ENCODE data around the gene DNAJC25. TPM values are rescaled to one million over a fixed set of nuclear protein-coding genes. Genes with fewer than 3 reads are reported as not detected.

The DNAJC25 gene
- total RNA-seq, 1 donor from 2014 or later = 6.5 TPM

GRCh38 chr9:111628411-111628810, 2.7 kb upstream of the DNAJC25 start:
- Mint-ChIP-seq H3K36me3 (ENCODE audit: unreplicated experiment) (no peaks in the 10 kb centered on the region), H3K27me3 (ENCODE audit: unreplicated experiment) (no peaks in the 10 kb centered on the region), H3K9me3 (ENCODE audit: unreplicated experiment) (no peaks in the 10 kb centered on the region), H3K27ac (ENCODE audit: unreplicated experiment) (no peak overlapping the region), H3K4me3 (ENCODE audit: unreplicated experiment) (no peak overlapping the region), H3K4me1 (ENCODE audit: unreplicated experiment) (peaks cover 21% of the 10 kb centered on the region)
- no peak for DNase-seq (ENCODE audit: extremely low spot score, unreplicated experiment)
- TF ChIP-seq, protein P1, sequence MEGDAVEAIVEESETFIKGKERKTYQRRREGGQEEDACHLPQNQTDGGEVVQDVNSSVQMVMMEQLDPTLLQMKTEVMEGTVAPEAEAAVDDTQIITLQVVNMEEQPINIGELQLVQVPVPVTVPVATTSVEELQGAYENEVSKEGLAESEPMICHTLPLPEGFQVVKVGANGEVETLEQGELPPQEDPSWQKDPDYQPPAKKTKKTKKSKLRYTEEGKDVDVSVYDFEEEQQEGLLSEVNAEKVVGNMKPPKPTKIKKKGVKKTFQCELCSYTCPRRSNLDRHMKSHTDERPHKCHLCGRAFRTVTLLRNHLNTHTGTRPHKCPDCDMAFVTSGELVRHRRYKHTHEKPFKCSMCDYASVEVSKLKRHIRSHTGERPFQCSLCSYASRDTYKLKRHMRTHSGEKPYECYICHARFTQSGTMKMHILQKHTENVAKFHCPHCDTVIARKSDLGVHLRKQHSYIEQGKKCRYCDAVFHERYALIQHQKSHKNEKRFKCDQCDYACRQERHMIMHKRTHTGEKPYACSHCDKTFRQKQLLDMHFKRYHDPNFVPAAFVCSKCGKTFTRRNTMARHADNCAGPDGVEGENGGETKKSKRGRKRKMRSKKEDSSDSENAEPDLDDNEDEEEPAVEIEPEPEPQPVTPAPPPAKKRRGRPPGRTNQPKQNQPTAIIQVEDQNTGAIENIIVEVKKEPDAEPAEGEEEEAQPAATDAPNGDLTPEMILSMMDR (IDR thresholded peaks at IDR 0.05) = no peak

- Mint-ChIP-seq H3K9me3 (ENCODE audit: unreplicated experiment) (no peaks in the 10 kb centered on the region), H3K4me1 (ENCODE audit: unreplicated experiment) (peaks cover 29% of the 10 kb centered on the region), H3K27ac (ENCODE audit: unreplicated experiment) (peak overlapping the region; percentile 83), H3K27me3 (ENCODE audit: unreplicated experiment) (no peaks in the 10 kb centered on the region), H3K4me3 (ENCODE audit: unreplicated experiment) (peak overlapping the region; percentile 99), H3K36me3 (ENCODE audit: unreplicated experiment) (no peaks in the 10 kb centered on the region)
- DNase-seq (ENCODE audit: extremely low spot score, unreplicated experiment) = no peak
- TF ChIP-seq, protein P1 (IDR thresholded peaks at IDR 0.05) = no peak
These were observed 761 bp upstream of the DNAJC25 start for GRCh38 chr9:111630182-111630963.

GRCh38 chr9:111630964-111631213, 245 bp upstream of the DNAJC25 start:
- peak overlapping the region; percentile 83 for H3K27ac Mint-ChIP-seq (ENCODE audit: unreplicated experiment)
- H3K4me3 Mint-ChIP-seq (ENCODE audit: unreplicated experiment) = peak overlapping the region; percentile 99
- no peaks in the 10 kb centered on the region for H3K36me3 Mint-ChIP-seq (ENCODE audit: unreplicated experiment)
- H3K27me3 Mint-ChIP-seq (ENCODE audit: unreplicated experiment) = no peaks in the 10 kb centered on the region
- no peak for DNase-seq (ENCODE audit: extremely low spot score, unreplicated experiment)
- TF ChIP-seq, protein P1 (IDR thresholded peaks at IDR 0.05) = no peak
- H3K9me3 Mint-ChIP-seq (ENCODE audit: unreplicated experiment) = no peaks in the 10 kb centered on the region
- H3K4me1 Mint-ChIP-seq (ENCODE audit: unreplicated experiment) = peaks cover 29% of the 10 kb centered on the region

- no peaks in the 10 kb centered on the region for H3K9me3 Mint-ChIP-seq (ENCODE audit: unreplicated experiment)
- peak overlapping the region; percentile 93 for H3K4me3 Mint-ChIP-seq (ENCODE audit: unreplicated experiment)
- TF ChIP-seq, protein P1 (IDR thresholded peaks at IDR 0.05) = no peak
- H3K27me3 Mint-ChIP-seq (ENCODE audit: unreplicated experiment) = no peaks in the 10 kb centered on the region
- peak overlapping the region; percentile 75 for H3K27ac Mint-ChIP-seq (ENCODE audit: unreplicated experiment)
- H3K4me1 Mint-ChIP-seq (ENCODE audit: unreplicated experiment) = peaks cover 29% of the 10 kb centered on the region
- DNase-seq (ENCODE audit: extremely low spot score, unreplicated experiment) = no peak
- no peaks in the 10 kb centered on the region for H3K36me3 Mint-ChIP-seq (ENCODE audit: unreplicated experiment)
These were observed 926 bp downstream of the DNAJC25 start for GRCh38 chr9:111632060-111632459.

DNA sequence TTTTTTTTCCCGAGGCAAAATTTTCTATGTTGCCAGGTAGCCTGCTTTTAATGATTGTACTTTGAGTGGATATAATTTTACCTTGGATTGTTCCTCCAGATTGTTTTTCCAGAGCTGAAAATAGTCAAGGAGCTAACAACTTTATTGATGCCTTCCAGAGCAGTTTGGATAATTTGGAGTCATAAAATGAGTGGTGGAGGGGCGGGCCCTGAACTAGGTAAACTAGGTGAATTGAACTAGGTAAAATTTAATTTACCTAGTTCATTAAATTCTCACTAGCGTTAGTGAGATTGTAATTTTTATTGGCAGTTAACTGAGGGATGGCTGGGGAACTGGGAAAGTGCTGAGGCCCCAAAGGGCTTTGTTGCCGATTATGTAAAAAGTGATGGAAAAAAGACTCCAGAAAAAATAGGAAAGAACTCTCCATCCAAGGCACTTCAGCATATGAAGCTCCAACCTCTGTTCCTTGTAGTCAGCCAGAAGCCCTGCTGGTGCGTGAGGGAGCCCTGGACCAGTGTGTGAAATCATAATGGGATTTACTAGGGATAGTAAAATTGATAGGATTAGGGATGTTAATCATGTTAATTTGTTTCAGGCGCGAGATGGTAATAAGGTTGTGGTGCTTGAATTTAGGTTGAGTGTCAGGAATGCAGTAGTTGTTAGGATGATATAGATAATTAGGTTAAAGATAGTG, 1.7 kb downstream of the DNAJC25 start:
- Mint-ChIP-seq H3K4me1 (ENCODE audit: unreplicated experiment) (peaks cover 29% of the 10 kb centered on the region), H3K27me3 (ENCODE audit: unreplicated experiment) (no peaks in the 10 kb centered on the region), H3K36me3 (ENCODE audit: unreplicated experiment) (no peaks in the 10 kb centered on the region), H3K27ac (ENCODE audit: unreplicated experiment) (no peak overlapping the region), H3K9me3 (ENCODE audit: unreplicated experiment) (no peaks in the 10 kb centered on the region), H3K4me3 (ENCODE audit: unreplicated experiment) (peak overlapping the region; percentile 93)
- TF ChIP-seq, protein P1 (IDR thresholded peaks at IDR 0.05) = no peak
- DNase-seq (ENCODE audit: extremely low spot score, unreplicated experiment) = no peak
